ENCODE measurements around the gene KLF11.

KLF11 gene

GRCh38 chr2:10059016-10059351, 15.6 kb downstream of the KLF11 start:
- ATAC-seq (no peak), DNase-seq (no peak)
- Mint-ChIP-seq H3K9me3 (no peaks in the 10 kb centered on the region), H3K4me1 (peaks cover 12% of the 10 kb centered on the region), H3K27me3 (peaks cover 23% of the 10 kb centered on the region), H3K4me3 (no peak overlapping the region), H3K27ac (no peak overlapping the region)

GRCh38 chr2:10059552-10060335, 16.4 kb downstream of the KLF11 start:
- no peak for DNase-seq
- H3K9me3 Mint-ChIP-seq: no peaks in the 10 kb centered on the region

GRCh38 chr2:10061221-10061925, 18.0 kb downstream of the KLF11 start:
- no peak overlapping the region for H3K27ac Mint-ChIP-seq
- peaks cover 18% of the 10 kb centered on the region for H3K27me3 Mint-ChIP-seq
- H3K9me3 Mint-ChIP-seq: no peaks in the 10 kb centered on the region
- no peak overlapping the region for H3K4me3 Mint-ChIP-seq
- H3K4me1 Mint-ChIP-seq: peaks cover 12% of the 10 kb centered on the region
- ATAC-seq: no peak
- no peak for DNase-seq

More at GRCh38 chr2:10059552-10060335, 16.4 kb downstream of the KLF11 start:
- Mint-ChIP-seq H3K27me3 (peaks cover 23% of the 10 kb centered on the region), H3K27ac (no peak overlapping the region), H3K4me1 (peaks cover 12% of the 10 kb centered on the region), H3K4me3 (no peak overlapping the region)
- no peak for ATAC-seq

GRCh38 chr2:10062931-10063365, 19.6 kb downstream of the KLF11 start:
- H3K27ac Mint-ChIP-seq: no peak overlapping the region
- no peak for ATAC-seq

GRCh38 chr2:10063566-10063965, 20.2 kb downstream of the KLF11 start:
- H3K9me3 Mint-ChIP-seq: peaks cover 6 to 8% of the 10 kb centered on the region in 2 donors
- DNase-seq: no peak

More at GRCh38 chr2:10062931-10063365, 19.6 kb downstream of the KLF11 start:
- no peak for DNase-seq
- Mint-ChIP-seq H3K27me3 (peaks cover 9% of the 10 kb centered on the region), H3K9me3 (peaks cover 3 to 4% of the 10 kb centered on the region in 2 donors), H3K4me3 (no peak overlapping the region), H3K4me1 (no peaks in the 10 kb centered on the region)

GRCh38 chr2:10064932-10065772, 21.8 kb downstream of the KLF11 start:
- Mint-ChIP-seq H3K4me1 (no peaks in the 10 kb centered on the region), H3K4me3 (no peak overlapping the region), H3K27ac (no peak overlapping the region), H3K9me3 (peaks cover 6 to 8% of the 10 kb centered on the region in 2 donors), H3K27me3 (peaks cover 8% of the 10 kb centered on the region)
- no peak for DNase-seq
- no peak for ATAC-seq

More at GRCh38 chr2:10063566-10063965, 20.2 kb downstream of the KLF11 start:
- H3K4me1 Mint-ChIP-seq: no peaks in the 10 kb centered on the region
- H3K4me3 Mint-ChIP-seq: no peak overlapping the region
- peaks cover 8% of the 10 kb centered on the region for H3K27me3 Mint-ChIP-seq
- no peak for ATAC-seq
- H3K27ac Mint-ChIP-seq: no peak overlapping the region

GRCh38 chr2:10065773-10066055, 22.4 kb downstream of the KLF11 start:
- H3K27ac Mint-ChIP-seq: no peak overlapping the region
- ATAC-seq: no peak
- H3K4me1 Mint-ChIP-seq: no peaks in the 10 kb centered on the region
- no peak for DNase-seq
- peaks cover 8% of the 10 kb centered on the region for H3K27me3 Mint-ChIP-seq
- H3K9me3 Mint-ChIP-seq: peaks cover 6 to 8% of the 10 kb centered on the region in 2 donors
- no peak overlapping the region for H3K4me3 Mint-ChIP-seq

- Mint-ChIP-seq H3K27ac (no peak overlapping the region), H3K4me1 (peaks cover 1% of the 10 kb centered on the region), H3K4me3 (no peak overlapping the region), H3K27me3 (peaks cover 7% of the 10 kb centered on the region), H3K9me3 (peaks cover 6 to 8% of the 10 kb centered on the region in 2 donors)
- no peak for DNase-seq
- no peak for ATAC-seq
These were observed 24.0 kb downstream of the KLF11 start for GRCh38 chr2:10067330-10067729.

- ATAC-seq: no peak
- Mint-ChIP-seq H3K4me3 (no peak overlapping the region), H3K27ac (no peak overlapping the region), H3K4me1 (peaks cover 7% of the 10 kb centered on the region), H3K9me3 (peaks cover 6 to 8% of the 10 kb centered on the region in 2 donors), H3K27me3 (peaks cover 13% of the 10 kb centered on the region)
- DNase-seq: no peak
These were observed 24.5 kb downstream of the KLF11 start for GRCh38 chr2:10067881-10068280.

GRCh38 chr2:10071176-10071575, 27.8 kb downstream of the KLF11 start:
- Mint-ChIP-seq H3K27me3 (peaks cover 46% of the 10 kb centered on the region), H3K4me1 (peaks cover 8% of the 10 kb centered on the region), H3K27ac (no peak overlapping the region), H3K9me3 (peaks cover 6 to 8% of the 10 kb centered on the region in 2 donors), H3K4me3 (no peak overlapping the region)
- ATAC-seq: no peak
- DNase-seq: no peak

GRCh38 chr2:10071595-10071994, 28.2 kb downstream of the KLF11 start:
- H3K27ac Mint-ChIP-seq: no peak overlapping the region
- H3K4me1 Mint-ChIP-seq: peaks cover 8% of the 10 kb centered on the region
- no peak for ATAC-seq
- peaks cover 6 to 8% of the 10 kb centered on the region in 2 donors for H3K9me3 Mint-ChIP-seq
- DNase-seq: no peak
- peaks cover 50% of the 10 kb centered on the region for H3K27me3 Mint-ChIP-seq
- no peak overlapping the region for H3K4me3 Mint-ChIP-seq

- Mint-ChIP-seq H3K9me3 (peaks cover 3 to 4% of the 10 kb centered on the region in 2 donors), H3K4me1 (peaks cover 8% of the 10 kb centered on the region), H3K4me3 (no peak overlapping the region), H3K27ac (no peak overlapping the region), H3K27me3 (peaks cover 63% of the 10 kb centered on the region)
- ATAC-seq: peak; percentile 93
- DNase-seq: peak; percentile 71 to 78
These were observed 29.5 kb downstream of the KLF11 start for GRCh38 chr2:10072656-10073480.

- H3K27me3 Mint-ChIP-seq: peaks cover 71% of the 10 kb centered on the region
- H3K27ac Mint-ChIP-seq: no peak overlapping the region
- no peak overlapping the region for H3K4me3 Mint-ChIP-seq
These were observed 30.4 kb downstream of the KLF11 start for GRCh38 chr2:10073706-10074105.

GRCh38 chr2:10075101-10075500, 31.8 kb downstream of the KLF11 start:
- Mint-ChIP-seq H3K4me3 (no peak overlapping the region), H3K27ac (no peak overlapping the region), H3K4me1 (peaks cover 19% of the 10 kb centered on the region), H3K27me3 (peaks cover 79% of the 10 kb centered on the region), H3K9me3 (no peaks in the 10 kb centered on the region)
- DNase-seq: no peak
- ATAC-seq: no peak

More at GRCh38 chr2:10073706-10074105, 30.4 kb downstream of the KLF11 start:
- ATAC-seq: no peak
- no peak for DNase-seq
- Mint-ChIP-seq H3K4me1 (peaks cover 12% of the 10 kb centered on the region), H3K9me3 (no peaks in the 10 kb centered on the region)

Measured in stimulated activated naive CD8-positive, alpha-beta T cell treated with anti-CD3 and anti-CD28 coated beads, Interleukin-15, amount 100 ng/mL, for 72 hours (primary cell).